BJ (cell line): Measurements from ENCODE around the gene HIP1. TPM values are rescaled to one million over a fixed set of nuclear protein-coding genes. Genes with fewer than 3 reads are reported as not detected.

ENCODE experiments used
- CTCF ChIA-PET: fragments of 350-600 bp; formaldehyde crosslinking; extraction: SDS; loops from one replicate; lab custom pipeline; 2021; ENCODE audit warnings: antibody characterized with exemption, inconsistent platforms; lab: Yijun Ruan, JAX
- POLR2A ChIA-PET: fragments of 300-600 bp; sonication (Branson Sonifier 250); formaldehyde crosslinking; extraction: SDS; loops from one replicate; lab custom pipeline; 2021; ENCODE audit warnings: antibody characterized with exemption; lab: Charles Lee
- DNase-seq: peaks from one replicate; pipeline ENCODE4 v3.0.0-alpha.2; 2011; ENCODE audit warnings: low read depth
- H3K27me3 ChIP-seq: 2 replicates; pipeline ENCODE4 v1.6.0; 2011; ENCODE audit warnings: low read length; ENCODE audit not compliant: control insufficient read depth, insufficient read depth
- H3K36me3 ChIP-seq: 2 replicates; pipeline ENCODE4 v1.5.1; 2011; ENCODE audit warnings: low read length; ENCODE audit not compliant: control insufficient read depth, insufficient read depth
- H3K4me3 ChIP-seq: 2 replicates; pipeline ENCODE4 v1.5.1; 2011; ENCODE audit warnings: low read depth, mild to moderate bottlenecking, control low read depth, low read length
- polyA plus RNA-seq: library from polyadenylated mRNA; depleted of rRNA; stranded (reverse); fragments of >200 nt; gene quantifications from 2 replicates; pipeline ENCODE4 v1.2.3, GENCODE V29; 2011
- TF ChIP-seq, protein P1 (sequence below): IDR thresholded peaks from 2 replicates; pipeline ENCODE4 v1.5.1; 2011; ENCODE audit warnings: low read depth, mild to moderate bottlenecking, control low read depth, inconsistent platforms, low read length, moderate library complexity; ENCODE audit not compliant: insufficient read depth

HIP1 gene
- polyA plus RNA-seq, 1 experiment = 7.5 TPM

DNA sequence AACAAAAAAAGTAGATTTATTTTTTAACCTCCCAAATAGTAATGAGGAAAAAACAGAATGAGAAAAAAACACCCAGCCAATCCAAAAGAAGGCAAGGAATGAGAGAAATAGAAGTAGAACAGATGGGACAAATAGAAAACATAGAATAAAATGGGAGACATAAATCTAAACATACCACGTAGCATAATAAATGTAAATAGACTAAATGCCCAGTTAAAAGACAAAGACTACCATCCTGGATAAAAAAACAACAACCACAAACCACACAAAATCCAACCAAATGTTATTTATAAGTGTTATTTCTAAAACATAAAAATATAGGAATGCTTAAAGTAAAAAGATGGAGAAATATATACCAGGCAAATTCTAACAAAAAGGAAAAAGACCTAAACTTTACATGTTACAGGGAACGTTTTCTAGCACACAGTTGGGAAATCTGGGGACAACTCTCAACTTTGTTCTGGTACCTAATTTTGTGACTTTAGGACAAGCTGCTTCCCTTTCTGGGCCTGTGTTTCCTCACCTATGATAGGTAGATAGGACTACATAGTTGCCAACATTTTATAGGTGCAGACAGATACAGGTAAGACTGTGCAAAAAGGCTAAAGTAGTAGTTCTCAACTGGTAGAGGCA lies 148.3 kb downstream of the HIP1 start:
- H3K4me3 ChIP-seq = no peak overlapping the region
- POLR2A ChIA-PET = no interaction called here
- DNase-seq = no peak

DNA sequence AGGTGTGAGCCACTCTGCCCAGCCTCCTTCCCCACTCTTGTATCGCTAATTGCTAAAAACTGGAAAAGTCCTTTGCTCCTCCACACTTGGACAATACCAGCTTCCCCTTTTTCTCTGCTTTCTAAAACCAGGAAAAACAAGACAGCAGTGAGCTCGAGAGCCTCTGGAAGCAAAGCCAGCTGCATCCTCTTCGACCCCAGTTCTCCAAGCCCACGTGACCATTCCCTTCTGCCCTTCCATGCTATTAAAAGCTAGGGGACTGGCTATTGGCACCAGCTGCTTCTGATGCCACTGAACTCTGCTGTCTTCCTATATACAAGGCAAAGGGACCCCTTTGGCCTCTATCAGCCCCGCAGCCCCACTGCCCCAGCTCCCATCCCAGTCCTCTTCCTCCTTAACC lies 154.4 kb downstream of the HIP1 start:
- Histone ChIP-seq H3K36me3 (peaks cover 3% of the 10 kb centered on the region), H3K27me3 (no peaks in the 10 kb centered on the region), H3K4me3 (no peak overlapping the region)
- ChIA-PET CTCF (no interaction called here), POLR2A (no interaction called here)
- TF ChIP-seq, protein P1, sequence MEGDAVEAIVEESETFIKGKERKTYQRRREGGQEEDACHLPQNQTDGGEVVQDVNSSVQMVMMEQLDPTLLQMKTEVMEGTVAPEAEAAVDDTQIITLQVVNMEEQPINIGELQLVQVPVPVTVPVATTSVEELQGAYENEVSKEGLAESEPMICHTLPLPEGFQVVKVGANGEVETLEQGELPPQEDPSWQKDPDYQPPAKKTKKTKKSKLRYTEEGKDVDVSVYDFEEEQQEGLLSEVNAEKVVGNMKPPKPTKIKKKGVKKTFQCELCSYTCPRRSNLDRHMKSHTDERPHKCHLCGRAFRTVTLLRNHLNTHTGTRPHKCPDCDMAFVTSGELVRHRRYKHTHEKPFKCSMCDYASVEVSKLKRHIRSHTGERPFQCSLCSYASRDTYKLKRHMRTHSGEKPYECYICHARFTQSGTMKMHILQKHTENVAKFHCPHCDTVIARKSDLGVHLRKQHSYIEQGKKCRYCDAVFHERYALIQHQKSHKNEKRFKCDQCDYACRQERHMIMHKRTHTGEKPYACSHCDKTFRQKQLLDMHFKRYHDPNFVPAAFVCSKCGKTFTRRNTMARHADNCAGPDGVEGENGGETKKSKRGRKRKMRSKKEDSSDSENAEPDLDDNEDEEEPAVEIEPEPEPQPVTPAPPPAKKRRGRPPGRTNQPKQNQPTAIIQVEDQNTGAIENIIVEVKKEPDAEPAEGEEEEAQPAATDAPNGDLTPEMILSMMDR = no peak
- no peak for DNase-seq

More for the DNA sequence above, 148.3 kb downstream of the HIP1 start:
- peaks cover 2% of the 10 kb centered on the region for H3K36me3 ChIP-seq
- TF ChIP-seq, protein P1 = no peak
- CTCF ChIA-PET = no interaction called here
- no peaks in the 10 kb centered on the region for H3K27me3 ChIP-seq

DNA sequence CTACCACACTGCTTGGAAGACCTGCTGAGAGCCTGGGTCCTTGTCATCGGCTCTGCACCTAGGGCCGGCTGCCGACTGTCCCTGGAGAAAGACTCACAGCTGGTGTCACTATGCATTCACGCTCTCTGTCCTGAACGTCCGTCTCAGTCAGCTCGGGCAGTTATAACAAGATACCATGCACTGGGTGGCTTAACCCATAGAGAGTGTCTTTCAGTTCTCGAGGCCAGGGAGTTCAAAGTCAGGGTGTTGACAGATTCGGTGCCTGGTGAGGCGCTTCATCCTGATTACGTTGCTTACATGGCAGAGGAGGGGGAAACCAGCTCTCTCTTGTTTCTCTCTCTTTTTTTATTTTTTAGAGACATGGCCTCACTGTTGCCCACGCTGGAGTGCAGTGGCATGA lies 155.5 kb downstream of the HIP1 start:
- POLR2A ChIA-PET = no interaction called here
- Histone ChIP-seq H3K36me3 (peaks cover 3% of the 10 kb centered on the region), H3K27me3 (no peaks in the 10 kb centered on the region), H3K4me3 (no peak overlapping the region)
- CTCF ChIA-PET = no interaction called here
- no peak for DNase-seq
- TF ChIP-seq, protein P1 = no peak

DNA sequence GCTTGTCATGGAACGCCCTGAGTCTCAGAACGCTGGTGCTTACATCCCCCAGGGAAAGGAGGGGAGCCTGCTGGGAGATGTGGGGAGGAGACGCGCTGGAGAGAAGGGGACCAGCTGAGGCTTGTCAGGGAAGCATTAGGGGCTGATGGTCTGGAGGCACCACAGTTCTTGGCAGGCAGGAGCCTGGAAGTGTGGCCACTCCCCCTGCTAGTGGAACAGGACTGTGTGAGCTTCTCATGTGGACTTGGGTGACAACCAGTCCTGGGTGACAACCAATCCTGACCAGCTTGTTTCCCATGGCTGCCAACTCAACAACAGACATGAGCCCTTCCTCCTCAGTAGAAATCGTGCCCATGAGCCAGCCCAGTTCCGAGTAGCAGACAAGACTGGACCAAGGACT lies 158.8 kb downstream of the HIP1 start:
- Histone ChIP-seq H3K27me3 (no peaks in the 10 kb centered on the region), H3K36me3 (peaks cover 1% of the 10 kb centered on the region; the same call in 1 of the 2 replicates), H3K4me3 (no peak overlapping the region)
- ChIA-PET POLR2A (no interaction called here), CTCF (no interaction called here)
- DNase-seq = no peak
- TF ChIP-seq, protein P1 = no peak

DNA sequence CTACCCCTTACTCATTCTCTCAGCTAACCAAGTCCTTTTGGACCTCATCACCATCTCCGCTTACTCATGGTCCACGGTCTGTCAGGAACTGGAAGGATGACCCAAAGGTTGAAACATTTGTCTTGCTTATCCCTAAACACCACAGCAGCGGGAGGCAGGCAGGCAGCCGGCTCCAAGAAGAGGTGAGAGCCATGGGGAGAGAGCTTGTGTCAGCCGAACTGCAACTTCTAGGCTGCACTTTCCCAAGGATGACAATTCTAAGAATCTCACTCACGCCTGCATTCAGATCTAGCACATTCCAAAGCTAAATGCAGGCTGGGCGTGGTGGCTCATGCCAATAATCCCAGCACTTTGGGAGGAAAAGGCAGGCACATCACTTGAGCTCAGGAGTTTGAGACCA lies 160.7 kb downstream of the HIP1 start:
- no peak for DNase-seq
- H3K27me3 ChIP-seq = no peaks in the 10 kb centered on the region
- TF ChIP-seq, protein P1 = no peak
- POLR2A ChIA-PET = no interaction called here
- CTCF ChIA-PET = interaction anchor here (1.2 kb wide), 1 partner anchor 10 kb away, joined by 6 read pairs; no protein-coding TSS in a partner anchor
- no peak overlapping the region for H3K4me3 ChIP-seq
- H3K36me3 ChIP-seq = peaks cover 1% of the 10 kb centered on the region; the same call in 1 of the 2 replicates
